ENCODE results near the gene NGRN.
A peak's percentile ranks its signal among the peaks of the same experiment; 100 is the strongest.

NGRN gene

DNA sequence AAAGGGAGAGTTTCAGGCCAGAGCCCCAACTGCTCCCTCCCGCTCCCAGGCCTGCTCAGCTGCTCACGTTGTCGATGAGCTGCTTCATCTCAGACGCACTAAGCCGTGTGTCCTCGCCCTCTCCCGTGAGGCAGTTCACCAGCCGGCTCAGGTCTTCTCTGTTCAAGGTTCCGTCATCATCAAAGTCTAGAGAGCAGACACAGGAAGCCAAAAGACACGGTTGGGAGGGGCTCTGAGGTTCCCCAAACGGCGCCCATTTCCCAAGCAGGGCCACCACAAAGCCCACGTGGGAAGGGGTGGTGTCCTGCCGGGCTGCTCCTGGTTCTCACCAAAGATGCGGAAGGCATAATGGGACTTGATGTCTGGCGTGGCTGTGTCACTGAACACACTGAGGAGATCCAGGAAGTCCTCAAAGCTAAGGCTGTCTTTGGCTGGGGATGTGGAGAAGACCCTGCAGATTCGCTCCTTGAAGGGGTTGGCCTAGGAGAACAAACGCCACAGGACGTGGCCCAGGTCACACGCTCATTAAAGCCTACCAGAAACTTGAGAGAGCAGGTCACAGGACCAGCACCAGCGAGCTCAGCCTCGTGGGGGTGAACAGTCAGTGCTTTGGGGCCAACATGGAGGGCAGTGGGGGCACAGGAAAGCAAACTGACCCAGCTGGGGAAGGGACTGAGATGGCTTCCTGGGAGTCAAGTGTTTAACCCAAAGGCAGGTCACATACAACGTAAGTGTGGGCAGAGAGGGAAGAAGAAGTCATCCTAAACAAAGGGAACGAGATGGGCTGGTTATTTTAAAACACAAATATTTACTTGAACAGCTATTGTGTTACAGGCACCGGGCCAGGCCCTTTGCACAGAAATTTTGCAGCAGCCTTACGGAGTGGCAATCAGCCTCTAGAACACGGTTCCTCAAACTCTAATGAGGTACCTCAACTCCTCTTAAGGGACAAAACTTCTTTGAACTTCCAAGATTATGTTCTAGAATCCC lies 34.1 kb upstream of the NGRN start:
- Mint-ChIP-seq H3K27ac (peak overlapping the region; percentile 87), H3K4me1 (peaks cover 56% of the 10 kb centered on the region), H3K27me3 (no peaks in the 10 kb centered on the region), H3K36me3 (peaks cover 37% of the 10 kb centered on the region), H3K9me3 (no peaks in the 10 kb centered on the region), H3K4me3 (peak overlapping the region; percentile 94)
- ATAC-seq: peak; percentile 62

- Mint-ChIP-seq H3K4me1 (peaks cover 56% of the 10 kb centered on the region), H3K27me3 (no peaks in the 10 kb centered on the region)
- no peak for ATAC-seq
Observed at GRCh38 chr15:90232196-90232595, 33.3 kb upstream of the NGRN start.

DNA sequence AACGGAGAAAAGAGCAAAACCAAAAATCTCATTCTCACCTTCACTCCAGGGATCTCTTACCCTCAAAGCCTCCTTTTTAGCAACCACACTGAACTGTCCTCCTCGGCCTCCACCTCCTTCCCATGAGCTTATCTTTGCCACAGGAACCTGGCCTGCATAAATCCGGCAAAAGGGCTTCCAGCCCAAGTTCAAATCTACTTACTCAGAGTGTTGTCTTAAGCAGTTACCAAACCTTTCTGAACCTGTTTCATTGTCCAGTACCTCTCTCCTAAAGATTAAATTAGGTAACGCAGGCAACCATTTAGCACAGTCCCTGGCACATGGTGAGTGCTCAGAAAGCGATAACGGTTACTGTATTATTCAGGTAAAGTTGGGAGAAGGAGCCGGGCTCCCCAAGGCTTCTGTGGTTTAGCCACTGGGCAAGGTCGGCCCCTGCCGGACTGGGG lies 32.5 kb upstream of the NGRN start:
- H3K9me3 Mint-ChIP-seq: no peaks in the 10 kb centered on the region

More at GRCh38 chr15:90232196-90232595, 33.3 kb upstream of the NGRN start:
- Mint-ChIP-seq H3K4me3 (peak overlapping the region; percentile 94), H3K9me3 (no peaks in the 10 kb centered on the region), H3K36me3 (peaks cover 43% of the 10 kb centered on the region), H3K27ac (peak overlapping the region; percentile 87)

DNA sequence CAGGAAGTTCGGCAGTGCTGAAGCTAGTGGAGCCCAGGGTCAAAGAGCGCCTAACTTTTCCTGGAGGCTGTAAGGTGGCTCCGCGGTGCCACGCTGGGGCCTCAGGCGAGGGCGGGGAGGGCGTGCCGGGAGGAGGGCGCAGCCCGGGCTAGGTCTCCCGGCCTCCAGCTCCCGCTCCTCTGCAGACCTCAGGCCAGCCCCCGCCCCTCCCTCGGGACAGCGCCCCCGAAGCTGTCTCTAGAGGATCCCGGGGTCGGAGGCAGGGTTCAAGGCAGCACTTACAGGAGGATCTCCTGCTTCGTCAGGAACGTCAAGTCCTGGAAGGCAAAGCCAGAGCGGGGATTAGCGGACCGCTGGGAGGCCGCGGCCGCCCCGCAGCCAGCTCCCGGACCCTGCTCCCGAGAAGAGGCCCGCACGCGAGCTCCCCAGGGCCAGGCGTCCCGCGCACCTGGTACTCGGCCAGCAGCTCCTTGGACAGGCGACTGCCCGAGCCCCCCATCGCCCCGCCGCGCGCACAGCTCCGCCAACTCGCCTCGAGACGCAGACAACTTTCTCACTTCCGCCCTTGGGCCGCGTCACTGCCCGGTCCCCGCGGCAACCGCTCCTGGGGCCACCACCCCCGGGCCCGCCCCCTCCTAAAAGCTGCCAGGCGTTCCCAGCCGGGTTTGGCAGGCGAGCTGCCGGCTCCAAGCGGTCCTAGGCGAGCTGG lies 31.9 kb upstream of the NGRN start, which contains the start of gene CIB1:
CIB1 (minus strand) TSS at position 555 of the 709 bp plus-strand sequence; CDS start at position 499, 56 bp downstream.
- peak within 1 kb of the TSS; percentile 94 for H3K4me3 Mint-ChIP-seq
- H3K36me3 Mint-ChIP-seq: peaks cover 48% of the 10 kb centered on the region
- peak; percentile 94 for ATAC-seq
- no peaks in the 10 kb centered on the region for H3K27me3 Mint-ChIP-seq
- H3K27ac Mint-ChIP-seq: peak within 1 kb of the TSS; percentile 87
- peaks cover 56% of the 10 kb centered on the region for H3K4me1 Mint-ChIP-seq
- H3K9me3 Mint-ChIP-seq: no peaks in the 10 kb centered on the region

More for the DNA sequence above, 32.5 kb upstream of the NGRN start:
- Mint-ChIP-seq H3K4me3 (peak overlapping the region; percentile 94), H3K27ac (peak overlapping the region; percentile 87), H3K27me3 (no peaks in the 10 kb centered on the region), H3K4me1 (peaks cover 56% of the 10 kb centered on the region), H3K36me3 (peaks cover 43% of the 10 kb centered on the region)
- ATAC-seq: no peak

DNA sequence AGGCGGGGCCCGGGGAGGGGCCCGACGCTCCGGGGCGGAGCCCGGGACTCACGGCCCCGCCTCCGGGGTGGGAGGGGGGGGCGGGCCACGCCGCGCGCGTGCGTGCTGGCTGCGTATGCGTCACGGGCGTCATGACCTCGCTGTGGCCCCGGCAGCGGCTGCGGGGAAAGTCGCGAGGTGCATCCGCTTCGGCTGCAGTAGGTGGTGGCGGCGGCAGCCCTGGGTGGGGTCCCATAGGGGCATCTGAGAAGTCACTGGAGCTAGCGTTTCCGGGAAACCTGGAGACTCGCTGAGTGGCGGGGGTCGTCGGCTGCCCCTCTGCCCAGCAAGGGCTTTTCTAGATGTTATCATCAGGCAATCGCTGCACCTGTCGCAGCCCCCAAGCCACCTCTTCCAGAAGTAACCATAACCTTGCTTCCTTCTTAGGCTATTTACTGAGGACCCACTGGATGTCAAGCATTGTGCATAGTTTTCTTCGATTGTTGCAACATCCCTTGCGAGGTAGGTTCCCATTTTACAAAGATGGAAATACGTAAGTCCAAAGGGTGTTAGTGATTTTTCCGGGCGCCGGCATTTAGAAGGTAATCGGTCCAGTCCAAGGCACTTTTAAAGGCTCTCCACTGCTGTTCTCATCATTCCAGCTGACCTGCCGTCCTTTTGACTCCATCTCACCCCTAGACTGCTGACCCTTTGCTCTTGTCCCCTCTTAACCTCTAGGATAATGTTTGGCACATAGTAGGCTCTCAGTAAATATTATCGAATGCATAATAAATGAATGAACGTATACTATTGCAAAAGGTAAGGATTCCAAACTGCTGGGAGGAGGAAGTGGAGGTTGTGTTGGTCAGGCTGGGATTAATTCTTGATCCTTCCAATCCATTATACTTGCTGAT lies 31.1 kb upstream of the NGRN start, which contains the start of gene GDPGP1:
GDPGP1 (plus strand) TSS at position 114 of the 893 bp plus-strand sequence. CDS start 6,700 bp downstream, outside the sequence.
- peaks cover 49% of the 10 kb centered on the region for H3K4me1 Mint-ChIP-seq
- peak within 1 kb of the TSS; percentile 94 for H3K4me3 Mint-ChIP-seq
- H3K27ac Mint-ChIP-seq: peak within 1 kb of the TSS; percentile 87
- no peaks in the 10 kb centered on the region for H3K9me3 Mint-ChIP-seq
- peaks cover 44% of the 10 kb centered on the region for H3K36me3 Mint-ChIP-seq
- H3K27me3 Mint-ChIP-seq: no peaks in the 10 kb centered on the region
- ATAC-seq: no peak

DNA sequence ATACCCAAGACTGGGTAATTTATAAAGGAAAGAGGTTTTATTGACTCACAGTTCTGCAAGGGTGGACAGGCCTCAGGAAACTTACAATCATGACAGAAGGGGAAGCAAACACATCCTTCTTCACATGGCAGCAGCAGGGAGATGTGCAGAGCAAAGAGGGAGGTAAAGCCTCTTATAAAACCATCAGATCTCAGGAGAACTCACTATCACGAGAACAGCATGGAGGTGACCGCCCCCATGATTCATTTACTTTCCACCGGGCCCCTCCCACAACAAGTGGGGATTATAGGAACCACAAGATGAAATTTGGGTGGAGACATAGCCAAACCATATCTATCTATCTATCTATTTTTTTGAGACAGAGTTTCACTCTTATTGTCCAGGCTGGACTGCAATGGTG lies 26.1 kb upstream of the NGRN start:
- Mint-ChIP-seq H3K27ac (no peak overlapping the region), H3K9me3 (no peaks in the 10 kb centered on the region), H3K4me1 (peaks cover 9% of the 10 kb centered on the region), H3K36me3 (peaks cover 32% of the 10 kb centered on the region), H3K4me3 (no peak overlapping the region), H3K27me3 (no peaks in the 10 kb centered on the region)
- no peak for ATAC-seq

DNA sequence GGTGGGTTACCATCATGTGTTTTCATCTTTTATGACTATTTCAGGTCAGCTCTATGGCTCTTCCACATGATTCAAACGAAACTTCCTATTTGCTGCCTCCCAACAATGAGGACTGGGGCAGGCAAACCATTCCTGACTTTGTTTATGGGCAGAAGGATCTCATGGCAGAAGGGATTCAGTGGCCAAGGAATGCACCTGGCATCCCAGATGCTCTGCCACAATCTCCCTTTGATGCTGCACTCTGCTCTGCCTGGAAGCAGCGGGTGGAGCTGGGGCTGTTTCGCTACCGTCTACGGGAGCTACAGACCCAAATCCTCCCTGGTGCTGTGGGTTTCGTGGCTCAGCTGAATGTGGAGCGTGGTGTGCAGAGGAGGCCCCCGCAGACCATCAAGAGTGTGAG lies 24.6 kb upstream of the NGRN start:
- H3K36me3 Mint-ChIP-seq: peaks cover 31% of the 10 kb centered on the region
- ATAC-seq: no peak

GRCh38 chr15:90241343-90242192 lies 23.9 kb upstream of the NGRN start:
- no peak for ATAC-seq
- H3K27ac Mint-ChIP-seq: no peak overlapping the region
- no peaks in the 10 kb centered on the region for H3K4me1 Mint-ChIP-seq
- peaks cover 24% of the 10 kb centered on the region for H3K36me3 Mint-ChIP-seq
- H3K27me3 Mint-ChIP-seq: no peaks in the 10 kb centered on the region
- H3K9me3 Mint-ChIP-seq: no peaks in the 10 kb centered on the region
- no peak overlapping the region for H3K4me3 Mint-ChIP-seq

More for the DNA sequence above, 24.6 kb upstream of the NGRN start:
- H3K27me3 Mint-ChIP-seq: no peaks in the 10 kb centered on the region
- no peaks in the 10 kb centered on the region for H3K9me3 Mint-ChIP-seq
- no peak overlapping the region for H3K4me3 Mint-ChIP-seq
- H3K27ac Mint-ChIP-seq: no peak overlapping the region
- no peaks in the 10 kb centered on the region for H3K4me1 Mint-ChIP-seq

DNA sequence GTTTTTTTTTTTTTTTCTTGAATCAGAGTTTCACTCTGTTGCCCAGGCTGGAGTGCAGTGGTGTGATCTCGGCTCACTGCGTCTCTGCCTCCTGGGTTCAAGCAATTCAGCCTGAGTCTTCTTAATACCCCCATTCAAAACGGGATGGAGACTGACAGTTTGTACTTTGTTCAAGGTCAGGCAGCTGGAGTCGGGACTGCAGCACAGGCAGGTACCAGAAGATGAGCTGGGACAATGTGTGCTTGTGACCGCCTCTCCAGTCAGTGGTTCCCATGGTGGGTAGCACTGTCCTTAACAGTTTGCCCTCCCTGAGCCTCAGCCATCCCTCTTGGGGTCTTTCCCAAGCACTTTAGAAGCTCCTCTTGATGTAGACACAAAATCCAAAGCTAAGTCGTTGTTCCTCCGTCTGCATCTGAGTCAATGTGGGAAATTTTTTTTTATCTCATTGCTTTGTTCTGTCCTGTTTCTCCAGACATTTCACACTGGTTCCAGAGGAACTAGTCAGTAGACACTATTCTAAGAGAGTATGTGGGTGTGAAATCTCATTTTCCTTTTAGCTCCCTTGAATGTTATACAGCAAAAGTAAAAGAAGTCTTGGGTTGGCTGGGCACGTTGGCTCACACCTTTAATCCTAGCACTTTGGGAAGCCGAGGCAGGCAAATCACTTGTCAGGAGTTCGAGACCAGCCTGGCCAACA lies 21.4 kb upstream of the NGRN start:
- H3K4me1 Mint-ChIP-seq: peaks cover 5% of the 10 kb centered on the region
- no peak overlapping the region for H3K27ac Mint-ChIP-seq
- ATAC-seq: no peak
- no peaks in the 10 kb centered on the region for H3K9me3 Mint-ChIP-seq
- peaks cover 12% of the 10 kb centered on the region for H3K36me3 Mint-ChIP-seq
- no peak overlapping the region for H3K4me3 Mint-ChIP-seq
- H3K27me3 Mint-ChIP-seq: no peaks in the 10 kb centered on the region

DNA sequence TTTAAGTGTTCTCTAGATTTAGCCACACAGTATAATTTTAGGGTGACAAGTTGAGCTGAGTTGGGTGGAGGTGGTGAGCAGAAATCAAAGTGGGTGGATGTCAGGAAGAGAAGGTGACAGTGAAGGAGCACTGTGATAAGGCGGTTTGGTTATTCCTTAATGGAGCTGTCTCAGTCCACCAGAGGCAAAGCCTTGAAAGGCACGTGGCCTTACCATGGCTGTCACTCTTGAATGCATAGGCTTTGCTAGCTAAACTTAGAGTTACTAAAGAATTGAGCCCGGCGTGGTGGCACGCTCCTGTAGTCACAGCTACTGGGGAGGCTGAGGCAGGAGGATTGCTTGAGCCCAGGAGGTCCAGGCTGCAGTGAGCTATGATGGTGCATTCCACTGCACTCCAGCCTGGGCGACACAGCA lies 16.7 kb upstream of the NGRN start:
- Mint-ChIP-seq H3K4me3 (peak overlapping the region; percentile 76), H3K27me3 (no peaks in the 10 kb centered on the region), H3K36me3 (no peaks in the 10 kb centered on the region), H3K4me1 (peaks cover 18% of the 10 kb centered on the region), H3K9me3 (no peaks in the 10 kb centered on the region), H3K27ac (peak overlapping the region; percentile 67)
- no peak for ATAC-seq

DNA sequence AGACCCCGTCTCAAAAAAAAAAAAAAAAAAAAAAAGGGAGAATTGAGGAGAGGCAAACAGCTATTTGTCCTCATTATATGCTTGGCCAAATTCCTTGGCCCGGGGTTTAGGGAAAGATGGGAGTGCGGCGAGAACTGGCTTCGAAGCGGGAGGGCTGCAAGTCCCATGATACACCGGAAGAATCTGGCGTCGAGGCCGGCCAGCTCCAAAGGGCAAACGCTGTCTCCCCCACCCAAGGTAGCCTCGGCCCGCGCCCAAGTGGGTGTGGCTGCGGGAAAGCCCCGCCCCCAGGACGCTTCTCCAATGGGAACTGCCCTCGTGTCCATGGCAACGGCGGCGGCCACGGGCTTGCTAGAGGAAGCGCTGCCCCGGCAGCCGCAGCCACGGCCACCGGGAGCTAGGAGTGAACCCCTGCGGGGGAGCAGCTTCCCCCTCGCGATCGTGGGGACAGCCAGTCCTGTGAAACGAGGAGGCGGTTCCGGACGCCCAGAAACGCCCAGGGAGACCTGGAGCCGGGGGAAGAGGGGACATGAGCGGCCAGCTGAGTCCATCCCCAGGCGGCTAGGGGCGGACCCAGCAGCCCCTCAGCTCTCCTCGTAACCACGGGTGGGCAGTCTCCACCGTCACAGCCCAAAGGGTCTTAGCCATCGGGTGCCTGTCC lies 16.1 kb upstream of the NGRN start, which contains the start of gene TTLL13:
TTLL13 (plus strand) TSS at position 354 of the 661 bp plus-strand sequence. CDS start 1,075 bp downstream, outside the sequence.
- peak within 1 kb of the TSS; percentile 67 for H3K27ac Mint-ChIP-seq
- no peaks in the 10 kb centered on the region for H3K36me3 Mint-ChIP-seq
- no peaks in the 10 kb centered on the region for H3K27me3 Mint-ChIP-seq
- peak within 1 kb of the TSS; percentile 76 for H3K4me3 Mint-ChIP-seq
- H3K9me3 Mint-ChIP-seq: no peaks in the 10 kb centered on the region
- ATAC-seq: peak; percentile 75
- H3K4me1 Mint-ChIP-seq: peaks cover 18% of the 10 kb centered on the region

DNA sequence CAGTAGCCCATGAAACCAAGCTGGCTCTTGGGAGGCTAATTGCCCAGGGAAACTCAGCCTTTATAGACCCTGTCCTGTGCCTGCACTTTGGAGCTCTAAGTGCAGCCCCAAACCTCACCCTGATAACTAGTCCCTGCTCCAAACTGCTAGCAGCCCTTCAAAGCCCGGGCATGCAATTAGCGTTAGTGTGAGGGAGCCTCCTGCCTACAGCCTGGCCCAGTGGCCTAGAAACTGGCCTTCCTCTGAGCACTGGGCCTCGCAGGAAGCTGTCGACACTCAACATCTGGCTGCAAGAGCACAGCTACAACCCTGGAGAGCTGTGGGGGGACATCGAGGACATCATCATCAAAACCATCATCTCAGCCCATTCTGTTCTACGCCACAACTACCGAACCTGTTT lies 7.7 kb upstream of the NGRN start:
- peaks cover 12% of the 10 kb centered on the region for H3K27me3 Mint-ChIP-seq
- no peak for ATAC-seq
- H3K4me1 Mint-ChIP-seq: no peaks in the 10 kb centered on the region
- no peak overlapping the region for H3K4me3 Mint-ChIP-seq
- no peak overlapping the region for H3K27ac Mint-ChIP-seq
- H3K9me3 Mint-ChIP-seq: no peaks in the 10 kb centered on the region
- H3K36me3 Mint-ChIP-seq: peaks cover 8% of the 10 kb centered on the region

GRCh38 chr15:90259524-90259923 lies 5.9 kb upstream of the NGRN start:
- peaks cover 11% of the 10 kb centered on the region for H3K4me1 Mint-ChIP-seq
- ATAC-seq: no peak
- H3K4me3 Mint-ChIP-seq: no peak overlapping the region
- peaks cover 9% of the 10 kb centered on the region for H3K36me3 Mint-ChIP-seq
- no peaks in the 10 kb centered on the region for H3K9me3 Mint-ChIP-seq
- peaks cover 12% of the 10 kb centered on the region for H3K27me3 Mint-ChIP-seq
- no peak overlapping the region for H3K27ac Mint-ChIP-seq

Data from stimulated activated memory B cell treated with anti-CD40 and anti-IgM and Interleukin-4, amounts not matched to agents 10 μg/mL and 1 μg/mL and 100 μg/mL, for 72 hours (primary cell).